Gastroesophageal sphincter (tissue), 3 donors: ENCODE results near the gene F10.

Source experiments
- POLR2A ChIP-seq, 2 donors: fragments of 450-650 bp; IDR thresholded peaks; one replicate each; pipeline ENCODE4 v1.6.1; 2017; ENCODE audit warnings: antibody characterized with exemption in 2 of 2, mild to moderate bottlenecking in 2 of 2, moderate library complexity in 1 of 2
- POLR2AphosphoS5 ChIP-seq: sonication (generic); formaldehyde crosslinking; IDR thresholded peaks from one replicate; pipeline ENCODE4 v1.6.1; 2017; ENCODE audit warnings: antibody characterized with exemption
- TF ChIP-seq, protein P1 (sequence below), 4 experiments: fragments of 200-600 bp in 2 of 4; fragments of 450-650 bp in 2 of 4; sonication (generic) in 1 of 4; IDR thresholded peaks; one replicate each; pipeline ENCODE4 v1.5.1; 2017 to 2019; ENCODE audit warnings: antibody characterized with exemption in 4 of 4, mild to moderate bottlenecking in 2 of 4, moderate library complexity in 2 of 4

DNA sequence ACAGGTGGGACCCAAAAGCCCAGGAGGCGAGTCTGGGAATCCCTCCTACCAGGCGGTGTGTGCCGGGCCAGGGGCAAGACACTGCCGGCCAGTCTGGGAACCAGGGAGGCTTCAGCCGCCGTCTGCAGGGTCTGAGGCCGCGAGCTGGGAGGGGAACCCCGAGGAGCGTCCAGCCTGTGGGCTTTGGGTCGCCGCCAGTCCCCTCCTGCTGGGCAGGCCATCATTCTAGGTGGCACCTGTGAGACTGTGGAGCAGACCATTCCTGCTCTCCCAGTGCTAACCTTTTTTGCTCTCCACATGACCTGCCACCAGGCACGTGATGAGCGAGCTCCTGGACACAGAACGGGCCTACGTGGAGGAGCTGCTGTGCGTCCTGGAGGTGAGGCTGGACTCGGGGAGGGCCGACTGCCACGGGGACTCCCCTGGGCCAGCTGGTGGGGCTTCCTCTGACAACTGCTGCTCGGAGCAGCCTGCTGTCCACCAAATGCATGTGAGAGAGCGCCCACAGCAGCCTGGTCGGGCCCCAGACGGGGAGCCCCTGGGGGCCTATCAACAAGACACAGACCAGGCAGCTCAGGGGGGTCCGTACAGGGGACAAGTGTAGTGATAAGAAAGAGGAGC, 41.6 kb upstream of the F10 start:
- TF ChIP-seq POLR2A (IDR thresholded peaks at IDR 0.05): no peak
- TF ChIP-seq, protein P1, sequence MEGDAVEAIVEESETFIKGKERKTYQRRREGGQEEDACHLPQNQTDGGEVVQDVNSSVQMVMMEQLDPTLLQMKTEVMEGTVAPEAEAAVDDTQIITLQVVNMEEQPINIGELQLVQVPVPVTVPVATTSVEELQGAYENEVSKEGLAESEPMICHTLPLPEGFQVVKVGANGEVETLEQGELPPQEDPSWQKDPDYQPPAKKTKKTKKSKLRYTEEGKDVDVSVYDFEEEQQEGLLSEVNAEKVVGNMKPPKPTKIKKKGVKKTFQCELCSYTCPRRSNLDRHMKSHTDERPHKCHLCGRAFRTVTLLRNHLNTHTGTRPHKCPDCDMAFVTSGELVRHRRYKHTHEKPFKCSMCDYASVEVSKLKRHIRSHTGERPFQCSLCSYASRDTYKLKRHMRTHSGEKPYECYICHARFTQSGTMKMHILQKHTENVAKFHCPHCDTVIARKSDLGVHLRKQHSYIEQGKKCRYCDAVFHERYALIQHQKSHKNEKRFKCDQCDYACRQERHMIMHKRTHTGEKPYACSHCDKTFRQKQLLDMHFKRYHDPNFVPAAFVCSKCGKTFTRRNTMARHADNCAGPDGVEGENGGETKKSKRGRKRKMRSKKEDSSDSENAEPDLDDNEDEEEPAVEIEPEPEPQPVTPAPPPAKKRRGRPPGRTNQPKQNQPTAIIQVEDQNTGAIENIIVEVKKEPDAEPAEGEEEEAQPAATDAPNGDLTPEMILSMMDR (IDR thresholded peaks at IDR 0.05): no peak
- TF ChIP-seq POLR2AphosphoS5: no peak
